Thyroid gland (tissue), 4 donors: ENCODE results near the gene RFX2. TPM values are rescaled to one million over a fixed set of nuclear protein-coding genes. Genes with fewer than 3 reads are reported as not detected.

ENCODE experiments used
- DNase-seq, 2 donors: peaks; one replicate each; pipeline ENCODE4 v3.0.0-alpha.2; 2019
- H3K27ac ChIP-seq, 3 donors: fragments of 200-600 bp; sonication (generic); 1 replicate in 2 of 3; 2 replicates in 1 of 3; pipeline ENCODE4 v1.5.1; 2016 to 2019; ENCODE audit warnings: mild to moderate bottlenecking in 1 of 3, moderate library complexity in 1 of 3
- H3K27me3 ChIP-seq: fragments of 200-600 bp; sonication (generic); one replicate; pipeline ENCODE4 v1.5.1; 2019
- H3K36me3 ChIP-seq, 2 donors: fragments of 200-600 bp; sonication (generic); one replicate each; pipeline ENCODE4 v1.5.1; 2016 to 2019
- H3K4me1 ChIP-seq, 2 donors: fragments of 200-600 bp; sonication (generic); one replicate each; pipeline ENCODE4 v1.5.1; 2017 to 2019
- H3K4me3 ChIP-seq, 3 donors: fragments of 200-600 bp; sonication (generic); replicated peaks in 1 of 3; 1 replicate in 2 of 3; 2 replicates in 1 of 3; pipeline ENCODE4 v1.5.1; 2016; ENCODE audit warnings: mild to moderate bottlenecking in 1 of 3
- H3K9me3 ChIP-seq: fragments of 200-600 bp; sonication (generic); one replicate; pipeline ENCODE4 v1.5.1; 2017
- POLR2A ChIP-seq, 2 donors: fragments of 450-650 bp; IDR thresholded peaks; one replicate each; pipeline ENCODE4 v1.6.1; 2017; ENCODE audit warnings: antibody characterized with exemption in 2 of 2, mild to moderate bottlenecking in 2 of 2, moderate library complexity in 1 of 2
- WGBS, 2 donors: methylation state at CpG; one replicate each; pipeline ENCODE4 v1.1.5; 2017; 5-methylcytosine and 5-hydroxymethylcytosine counted together
- intact Hi-C: fragments of 100-400 bp; cut with DNase I; formaldehyde crosslinking; loops from one replicate; pipeline ENCODE4 v1.15.1; 2023
- total RNA-seq, 4 donors: library from RNA; depleted of rRNA; stranded (reverse); fragments of >200 nt; gene quantifications; one replicate each; pipeline ENCODE4 v1.2.3, GENCODE V29; 2016
- TF ChIP-seq, protein P1 (sequence below), 6 experiments: fragments of 200-600 bp in 3 of 6; fragments of 450-650 bp in 3 of 6; sonication (generic) in 3 of 6; IDR thresholded peaks; one replicate each; pipeline ENCODE4 v1.5.1; 2016 to 2019; ENCODE audit warnings: antibody characterized with exemption in 6 of 6, mild to moderate bottlenecking in 2 of 6, inconsistent platforms in 1 of 6, moderate library complexity in 1 of 6

Gene RFX2
- total RNA-seq, 4 donors from 2014 or later, result 4.1 to 10.6 (median 7.7) TPM

DNA sequence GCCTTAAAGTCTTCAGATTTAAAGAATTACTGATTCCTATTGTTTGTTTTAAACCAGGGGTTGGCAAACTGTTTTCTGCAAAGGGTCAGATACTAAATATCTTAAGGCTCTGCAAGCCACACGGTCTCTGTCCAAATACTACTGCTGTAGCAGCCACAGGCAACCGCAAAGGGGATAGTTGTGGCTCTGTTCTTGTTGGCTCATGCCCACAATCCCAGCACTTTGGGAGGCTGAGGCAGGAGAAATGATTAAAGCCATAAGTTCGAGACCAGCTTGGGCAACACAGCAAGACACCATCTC is 154.7 kb downstream of the RFX2 start:
- peaks cover 67 to 71% of the 10 kb centered on the region in 2 donors for H3K4me1 ChIP-seq
- no peak for TF ChIP-seq POLR2A (IDR thresholded peaks at IDR 0.05)
- TF ChIP-seq, protein P1, sequence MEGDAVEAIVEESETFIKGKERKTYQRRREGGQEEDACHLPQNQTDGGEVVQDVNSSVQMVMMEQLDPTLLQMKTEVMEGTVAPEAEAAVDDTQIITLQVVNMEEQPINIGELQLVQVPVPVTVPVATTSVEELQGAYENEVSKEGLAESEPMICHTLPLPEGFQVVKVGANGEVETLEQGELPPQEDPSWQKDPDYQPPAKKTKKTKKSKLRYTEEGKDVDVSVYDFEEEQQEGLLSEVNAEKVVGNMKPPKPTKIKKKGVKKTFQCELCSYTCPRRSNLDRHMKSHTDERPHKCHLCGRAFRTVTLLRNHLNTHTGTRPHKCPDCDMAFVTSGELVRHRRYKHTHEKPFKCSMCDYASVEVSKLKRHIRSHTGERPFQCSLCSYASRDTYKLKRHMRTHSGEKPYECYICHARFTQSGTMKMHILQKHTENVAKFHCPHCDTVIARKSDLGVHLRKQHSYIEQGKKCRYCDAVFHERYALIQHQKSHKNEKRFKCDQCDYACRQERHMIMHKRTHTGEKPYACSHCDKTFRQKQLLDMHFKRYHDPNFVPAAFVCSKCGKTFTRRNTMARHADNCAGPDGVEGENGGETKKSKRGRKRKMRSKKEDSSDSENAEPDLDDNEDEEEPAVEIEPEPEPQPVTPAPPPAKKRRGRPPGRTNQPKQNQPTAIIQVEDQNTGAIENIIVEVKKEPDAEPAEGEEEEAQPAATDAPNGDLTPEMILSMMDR (IDR thresholded peaks at IDR 0.05), result no peak

DNA sequence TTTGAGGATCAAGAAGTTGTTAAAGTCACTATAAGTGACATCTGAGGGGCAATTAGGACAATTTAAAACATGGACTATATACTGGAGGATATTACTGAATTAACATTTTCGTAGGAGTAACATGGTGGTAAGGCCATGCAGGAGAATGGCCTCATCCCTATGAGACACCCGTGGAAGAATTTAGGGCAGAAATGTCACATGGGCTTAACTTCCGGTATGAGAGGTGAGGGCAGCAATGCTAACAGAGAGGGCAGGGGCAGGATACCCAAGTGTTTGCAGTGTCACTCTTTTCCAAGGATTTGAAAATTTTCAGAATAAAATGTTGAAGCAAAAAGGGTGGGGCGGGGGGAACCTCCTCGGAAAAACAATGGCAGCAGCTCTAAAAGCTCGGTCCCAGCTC is 156.0 kb downstream of the RFX2 start:
- intact Hi-C loops, result no loop called here
- Histone ChIP-seq H3K27ac (peak overlapping the region; percentile 67 to 93 (median 85)), H3K4me3 (no peak overlapping the region), H3K4me1 (peaks cover 67 to 70% of the 10 kb centered on the region in 2 donors), H3K36me3 (no peaks in the 10 kb centered on the region), H3K9me3 (no peaks in the 10 kb centered on the region), H3K27me3 (no peaks in the 10 kb centered on the region)
- DNase-seq, result no peak
- TF ChIP-seq, protein P1 (IDR thresholded peaks at IDR 0.05), result no peak
- TF ChIP-seq POLR2A (IDR thresholded peaks at IDR 0.05), result no peak
- 30 to 41% methylated on average over 6 of the region's 6 CpGs for WGBS, 2 donors

More for the DNA sequence above, 154.7 kb downstream of the RFX2 start:
- no peak for DNase-seq
- WGBS, 2 donors, result 72 to 73% methylated on average over 3 of the region's 3 CpGs
- H3K9me3 ChIP-seq, result no peaks in the 10 kb centered on the region
- H3K4me3 ChIP-seq, result no peak overlapping the region
- intact Hi-C loops, result no loop called here
- peak overlapping the region; percentile 67 to 93 (median 85) for H3K27ac ChIP-seq
- H3K27me3 ChIP-seq, result no peaks in the 10 kb centered on the region
- H3K36me3 ChIP-seq, result no peaks in the 10 kb centered on the region

DNA sequence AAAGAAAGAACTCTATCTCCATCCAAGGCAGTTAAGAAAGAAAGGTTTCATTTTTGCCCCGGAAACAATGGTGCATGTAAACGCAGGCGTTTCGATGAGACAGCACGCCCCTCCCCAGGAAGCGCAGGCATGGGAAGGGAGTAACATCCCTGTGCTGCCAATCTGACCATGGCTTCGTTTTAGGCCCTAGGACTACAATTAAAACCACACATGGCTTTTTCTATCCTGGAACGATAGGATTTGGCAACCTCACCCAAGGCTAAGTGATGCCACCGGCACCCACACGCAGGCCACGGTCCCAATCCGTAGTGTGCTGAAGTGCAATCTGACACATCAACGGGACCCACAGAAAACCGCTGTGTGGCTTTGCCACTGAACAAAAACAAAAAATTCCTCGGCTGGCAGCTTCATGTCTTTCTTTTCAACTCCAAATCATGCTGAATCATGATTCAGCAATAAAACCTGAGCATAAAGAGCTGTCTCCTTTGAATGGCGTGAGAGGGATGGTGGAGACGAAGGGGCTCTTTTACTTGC is 156.6 kb downstream of the RFX2 start:
- Histone ChIP-seq H3K36me3 (no peaks in the 10 kb centered on the region), H3K27me3 (no peaks in the 10 kb centered on the region), H3K27ac (peak overlapping the region; percentile 67 to 93 (median 85)), H3K4me1 (peaks cover 72 to 76% of the 10 kb centered on the region in 2 donors), H3K4me3 (no peak overlapping the region), H3K9me3 (no peaks in the 10 kb centered on the region)
- peak; percentile 41 to 60 for DNase-seq
- intact Hi-C loops, result no loop called here
- TF ChIP-seq POLR2A (IDR thresholded peaks at IDR 0.05), result no peak
- TF ChIP-seq, protein P1 (IDR thresholded peaks at IDR 0.05), result no peak
- 59 to 60% methylated on average over 17 of the region's 17 CpGs for WGBS, 2 donors

DNA sequence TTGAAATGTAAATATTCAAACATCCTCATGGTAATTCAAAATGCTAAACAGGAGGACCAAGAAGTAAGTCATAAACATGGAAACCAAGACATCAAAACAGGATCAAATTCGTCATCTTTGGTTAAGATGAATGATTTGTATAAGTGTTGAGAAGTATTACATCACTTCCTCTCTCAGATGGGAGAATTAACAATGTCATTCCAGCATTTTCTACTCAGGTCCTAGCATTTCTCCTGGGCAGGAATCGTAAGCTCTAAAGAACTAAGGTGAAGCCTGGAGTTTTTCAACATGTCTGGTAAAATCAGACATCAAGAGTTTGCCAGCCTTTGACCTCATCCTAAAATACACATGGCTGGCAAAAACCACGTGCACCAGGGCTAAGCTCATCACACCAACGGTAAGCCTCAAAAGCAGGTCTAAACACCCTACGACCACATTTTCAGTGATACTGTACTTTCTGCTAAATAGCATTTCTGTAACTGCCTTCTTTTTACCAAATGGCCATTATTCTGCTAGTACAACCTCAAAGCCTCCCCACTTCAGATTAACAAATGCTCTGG is 157.2 kb downstream of the RFX2 start:
- Histone ChIP-seq H3K27me3 (no peaks in the 10 kb centered on the region), H3K4me1 (peaks cover 78 to 82% of the 10 kb centered on the region in 2 donors), H3K27ac (peak overlapping the region; percentile 67 to 93 (median 85)), H3K9me3 (no peaks in the 10 kb centered on the region), H3K4me3 (no peak overlapping the region), H3K36me3 (no peaks in the 10 kb centered on the region)
- no peak for TF ChIP-seq POLR2A (IDR thresholded peaks at IDR 0.05)
- TF ChIP-seq, protein P1 (IDR thresholded peaks at IDR 0.05), result no peak
- intact Hi-C loops, result no loop called here
- DNase-seq, result no peak
- WGBS, 2 donors, result 69 to 79% methylated on average over 5 of the region's 5 CpGs

DNA sequence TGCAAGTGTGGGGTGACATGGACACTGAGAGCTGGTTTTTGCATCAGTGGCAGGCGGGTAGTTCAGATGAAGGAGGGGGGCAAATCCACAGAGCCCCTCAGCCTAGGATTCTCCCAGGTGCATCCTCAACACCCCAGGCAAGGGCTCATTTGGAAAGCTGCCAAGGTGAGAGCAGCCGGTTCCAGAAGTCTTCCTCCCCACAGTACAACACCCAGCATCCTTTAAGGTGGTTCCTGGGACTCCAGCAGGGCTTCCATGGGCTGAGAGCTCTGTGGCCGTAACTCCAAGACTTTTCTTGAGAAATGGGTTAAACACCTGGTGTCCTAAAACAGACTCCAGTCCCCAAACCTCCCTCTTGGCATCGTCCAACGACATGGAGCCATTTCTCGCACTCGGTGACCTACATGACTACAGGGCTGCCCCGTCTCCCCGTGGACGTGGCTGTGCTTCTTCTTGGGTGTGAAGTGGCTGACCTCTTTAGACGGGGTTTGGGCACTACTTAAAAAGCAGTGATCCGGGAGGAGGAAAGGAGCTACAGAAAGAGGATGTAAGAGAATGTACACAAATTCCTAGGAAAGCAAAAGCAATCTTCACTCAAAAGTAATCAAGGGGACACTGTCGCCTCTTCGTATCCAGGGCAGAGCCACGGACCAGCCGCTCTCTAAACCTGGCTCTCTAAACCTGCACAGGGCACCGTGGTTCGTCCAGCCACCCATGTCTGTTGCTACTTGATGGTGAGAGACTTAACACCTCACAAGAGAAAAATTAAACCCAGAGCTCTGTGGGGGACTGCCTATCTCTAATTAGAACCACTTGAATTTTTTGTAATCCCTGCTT is 157.9 kb downstream of the RFX2 start:
- DNase-seq, result no peak

More for the DNA sequence above, 157.9 kb downstream of the RFX2 start:
- H3K4me3 ChIP-seq, result no peak overlapping the region
- no peaks in the 10 kb centered on the region for H3K27me3 ChIP-seq
- TF ChIP-seq, protein P1 (IDR thresholded peaks at IDR 0.05), result no peak
- TF ChIP-seq POLR2A (IDR thresholded peaks at IDR 0.05), result no peak
- H3K36me3 ChIP-seq, result no peaks in the 10 kb centered on the region
- H3K9me3 ChIP-seq, result no peaks in the 10 kb centered on the region
- WGBS, 2 donors, result 49 to 51% methylated on average over 16 to 17 of the region's 18 CpGs
- intact Hi-C loops, result no loop called here
- H3K4me1 ChIP-seq, result peaks cover 85 to 87% of the 10 kb centered on the region in 2 donors
- H3K27ac ChIP-seq, result peak overlapping the region; percentile 67 to 93 (median 85)
